HepG2 (cell line): ENCODE results near the gene DNAJC5. TPM values are rescaled to one million over a fixed set of nuclear protein-coding genes. Genes with fewer than 3 reads are reported as not detected.

Source experiments
- ATF2 ChIP-seq: sonication (generic); formaldehyde crosslinking; IDR thresholded peaks from 2 replicates; pipeline ENCODE4 v1.4.0; 2020; ENCODE audit warnings: missing genetic modification reagents
- CBX1 ChIP-seq: IDR thresholded peaks from one replicate; pipeline ENCODE4 v1.6.1; 2016; ENCODE audit warnings: antibody characterized with exemption, low read depth
- CERS6 ChIP-seq: sonication (generic); formaldehyde crosslinking; IDR thresholded peaks from 2 replicates; pipeline ENCODE4 v1.5.0; 2020; ENCODE audit warnings: missing genetic modification reagents
- FOSL2 ChIP-seq: sonication (generic); formaldehyde crosslinking; IDR thresholded peaks from 2 replicates; pipeline ENCODE4 v1.4.0; 2020; ENCODE audit warnings: missing genetic modification reagents
- GATAD1 ChIP-seq: IDR thresholded peaks from 2 replicates; pipeline ENCODE4 v1.6.1; 2016; ENCODE audit warnings: missing genetic modification reagents, missing compliant biosample characterization
- GTF2F1 ChIP-seq: fragments of 150-350 bp; IDR thresholded peaks from 2 replicates; pipeline ENCODE4 v1.6.1; 2014; ENCODE audit warnings: low read length
- GTF3A ChIP-seq: sonication (generic); formaldehyde crosslinking; conservative IDR thresholded peaks from 2 replicates; pipeline ENCODE4 v1.4.0; 2020; ENCODE audit warnings: mild to moderate bottlenecking, missing genetic modification reagents
- HIVEP1 ChIP-seq: sonication (generic); formaldehyde crosslinking; IDR thresholded peaks from 2 replicates; pipeline ENCODE4 v1.4.0; 2020; ENCODE audit warnings: mild to moderate bottlenecking, missing genetic modification reagents
- KMT2A ChIP-seq: sonication (generic); formaldehyde crosslinking; IDR thresholded peaks from 2 replicates; pipeline ENCODE4 v1.4.0; 2020; ENCODE audit warnings: missing genetic modification reagents
- MAX ChIP-seq: IDR thresholded peaks from 2 replicates; pipeline ENCODE4 v1.6.1; 2012; ENCODE audit warnings: inconsistent platforms
- MBNL3 ChIP-seq: fragments of 250-450 bp; sonication (Bioruptor Pico); conservative IDR thresholded peaks from 2 replicates; pipeline ENCODE4 v1.8.0; 2022; ENCODE audit warnings: mild to moderate bottlenecking, inconsistent platforms
- MIXL1 ChIP-seq: IDR thresholded peaks from 2 replicates; pipeline ENCODE4 v1.6.1; 2016
- MLLT10 ChIP-seq: sonication (generic); formaldehyde crosslinking; IDR thresholded peaks from 2 replicates; pipeline ENCODE4 v1.4.0; 2020; ENCODE audit warnings: missing genetic modification reagents
- PTBP1 ChIP-seq: fragments of 200-400 bp; formaldehyde crosslinking; IDR thresholded peaks from 2 replicates; pipeline ENCODE4 v1.6.1; 2018; ENCODE audit warnings: low read length, low read depth; ENCODE audit not compliant: poor library complexity, severe bottlenecking
- SOX13 ChIP-seq, 3 experiments: fragments of 450-650 bp in 1 of 3; sonication (generic) in 1 of 3; formaldehyde crosslinking in 1 of 3; IDR thresholded peaks in 2 of 3; conservative IDR thresholded peaks in 1 of 3; 2 replicates each; pipeline versions ENCODE4 v1.5.0 to v1.6.1; 2016 to 2020; ENCODE audit warnings: antibody characterized with exemption in 1 of 3, mild to moderate bottlenecking in 1 of 3, missing compliant biosample characterization in 1 of 3, missing genetic modification reagents in 1 of 3, moderate library complexity in 1 of 3
- ZFP1 ChIP-seq: IDR thresholded peaks from 2 replicates; pipeline ENCODE4 v1.6.1; 2016
- ZFP62 ChIP-seq: sonication (generic); formaldehyde crosslinking; IDR thresholded peaks from 2 replicates; pipeline ENCODE4 v1.4.0; 2020; ENCODE audit warnings: missing genetic modification reagents
- ZNF12 ChIP-seq: sonication (generic); formaldehyde crosslinking; IDR thresholded peaks from 2 replicates; pipeline ENCODE4 v1.5.0; 2020; ENCODE audit warnings: missing genetic modification reagents
- ZNF260 ChIP-seq: sonication (generic); formaldehyde crosslinking; IDR thresholded peaks from 2 replicates; pipeline ENCODE4 v1.4.0; 2020; ENCODE audit warnings: missing genetic modification reagents, low read depth, mild to moderate bottlenecking, borderline replicate concordance
- ZNF264 ChIP-seq: sonication (generic); formaldehyde crosslinking; IDR thresholded peaks from 2 replicates; pipeline ENCODE4 v1.4.0; 2020; ENCODE audit warnings: missing genetic modification reagents
- ZNF546 ChIP-seq: sonication (generic); formaldehyde crosslinking; conservative IDR thresholded peaks from 2 replicates; pipeline ENCODE4 v1.8.1; 2023; ENCODE audit warnings: mild to moderate bottlenecking, missing genetic modification reagents
- ZSCAN25 ChIP-seq: sonication (generic); formaldehyde crosslinking; IDR thresholded peaks from 2 replicates; pipeline ENCODE4 v1.8.0; 2022; ENCODE audit warnings: mild to moderate bottlenecking, missing genetic modification reagents
- polyA plus RNA-seq, 8 experiments: library from polyadenylated mRNA; depleted of rRNA in 3 of 8; stranded (reverse) in 7 of 8; unstranded in 1 of 8; fragments of >200 nt; fragmentation: Illumina TruSeq in 4 of 8; extraction: Trizol in 4 of 8; gene quantifications; 2 replicates each; pipeline versions ENCODE4 v1.2.1 to v1.2.3, GENCODE V29; 2011 to 2016; ENCODE audit warnings: low read depth in 4 of 8, missing spikeins in 1 of 8, mixed read lengths in 1 of 8; ENCODE audit not compliant: insufficient read depth in 1 of 8
- total RNA-seq, 5 experiments: library from RNA; depleted of rRNA; stranded (reverse); fragments of >200 nt; fragmentation: Illumina TruSeq; extraction: Trizol; gene quantifications; 2 replicates each; pipeline ENCODE4 v1.2.3, GENCODE V29; 2016; ENCODE audit warnings: low read depth in 1 of 5
- TF ChIP-seq, protein P1 (sequence below): sonication (generic); formaldehyde crosslinking; IDR thresholded peaks from 2 replicates; pipeline ENCODE4 v1.8.1; 2023; ENCODE audit warnings: mild to moderate bottlenecking, moderate library complexity, missing genetic modification reagents
- TF ChIP-seq, protein P2 (sequence below): IDR thresholded peaks from 2 replicates; pipeline ENCODE4 v1.6.1; 2016; ENCODE audit warnings: missing compliant biosample characterization, missing genetic modification reagents, borderline replicate concordance

DNAJC5 gene
- total and polyA plus RNA-seq, 2 of the 13 experiments (the other 11 are each of a cell fraction or from before 2014, with no cell fraction given), result 42.8 to 64.5 TPM

- TF ChIP-seq, protein P1, sequence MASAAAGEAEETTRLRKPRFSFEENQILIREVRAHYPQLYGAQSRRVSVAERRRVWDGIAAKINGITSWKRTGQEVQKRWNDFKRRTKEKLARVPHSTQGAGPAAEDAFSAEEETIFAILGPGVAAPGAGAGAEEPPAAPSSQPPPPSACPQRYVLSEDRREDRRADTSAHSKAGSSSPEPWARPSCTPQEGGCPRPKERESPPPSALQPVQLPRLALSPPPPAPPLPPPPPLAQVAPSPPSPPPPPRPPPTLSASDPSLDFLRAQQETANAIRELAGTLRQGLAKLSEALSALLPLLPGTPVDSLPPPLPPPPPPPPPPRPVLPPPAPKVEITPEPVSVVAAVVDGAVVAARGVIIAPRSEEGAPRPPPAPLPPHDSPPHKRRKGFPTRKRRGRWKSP (CRISPR knock-in tag), result peak; percentile 72
- TF ChIP-seq MLLT10 (CRISPR knock-in tag) (0 out of 2 replicates have a peak, but pooled peaks have one; percentile 75), SOX13 (IDR thresholded peaks at IDR 0.05) (0 out of 2 replicates have a peak, but pooled peaks have one; percentile 19), SOX13 (CRISPR knock-in tag; conservative IDR thresholded peaks at IDR 0.05 in 1 of 2, IDR thresholded peaks at IDR 0.05 in 1 of 2) (peak in 1 of 2 experiments; percentile 73; a peak in 1 of 4 replicates), GTF3A (CRISPR knock-in tag) (peak; percentile 87; the same call in 1 of the 2 replicates), CERS6 (CRISPR knock-in tag) (0 out of 2 replicates have a peak, but pooled peaks have one; percentile 14), ZSCAN25 (CRISPR knock-in tag) (peak; percentile 30; the same call in 1 of the 2 replicates), ZNF264 (CRISPR knock-in tag) (peak; percentile 92), MBNL3 (no peak), ZNF546 (peak; percentile 34; the same call in 1 of the 2 replicates), GATAD1 (CRISPR knock-in tag) (peak; percentile 78; the same call in 1 of the 2 replicates), ZFP1 (peak; percentile 20; the same call in 1 of the 2 replicates), CBX1 (peak; percentile 19), PTBP1 (no peak), GTF2F1 (no peak), ATF2 (CRISPR knock-in tag) (peak; percentile 65), ZNF260 (CRISPR knock-in tag) (no peak), ZFP62 (CRISPR knock-in tag) (peak; percentile 48; the same call in 1 of the 2 replicates), KMT2A (CRISPR knock-in tag) (peak; percentile 85), HIVEP1 (CRISPR knock-in tag) (peak; percentile 36; the same call in 1 of the 2 replicates), FOSL2 (CRISPR knock-in tag) (peak; percentile 69), MAX (peak; percentile 71), MIXL1 (CRISPR knock-in tag) (no peak), ZNF12 (0 out of 2 replicates have a peak, but pooled peaks have one; percentile 54)
- TF ChIP-seq, protein P2, sequence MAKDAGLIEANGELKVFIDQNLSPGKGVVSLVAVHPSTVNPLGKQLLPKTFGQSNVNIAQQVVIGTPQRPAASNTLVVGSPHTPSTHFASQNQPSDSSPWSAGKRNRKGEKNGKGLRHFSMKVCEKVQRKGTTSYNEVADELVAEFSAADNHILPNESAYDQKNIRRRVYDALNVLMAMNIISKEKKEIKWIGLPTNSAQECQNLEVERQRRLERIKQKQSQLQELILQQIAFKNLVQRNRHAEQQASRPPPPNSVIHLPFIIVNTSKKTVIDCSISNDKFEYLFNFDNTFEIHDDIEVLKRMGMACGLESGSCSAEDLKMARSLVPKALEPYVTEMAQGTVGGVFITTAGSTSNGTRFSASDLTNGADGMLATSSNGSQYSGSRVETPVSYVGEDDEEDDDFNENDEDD, result 0 out of 2 replicates have a peak, but pooled peaks have one; percentile 46
Measured at GRCh38 chr20:63896264-63897105, 1.6 kb downstream of the DNAJC5 start (continued).
